Parathyroid adenoma (tissue), 2 donors: ENCODE data around the gene ALPI.

ENCODE experiments used
- H2AFZ ChIP-seq: fragments of 300-600 bp; sonication (generic); one replicate; pipeline ENCODE4 v1.7.0; 2017; ENCODE audit warnings: antibody characterized with exemption, mild to moderate bottlenecking
- H3K27ac ChIP-seq: fragments of 300-600 bp; sonication (generic); one replicate; pipeline ENCODE4 v1.7.0; 2017
- H3K27me3 ChIP-seq: fragments of 300-600 bp; sonication (generic); one replicate; pipeline ENCODE4 v1.7.0; 2017; ENCODE audit warnings: low read length; ENCODE audit not compliant: control insufficient read depth, insufficient read depth
- H3K36me3 ChIP-seq: fragments of 300-600 bp; sonication (generic); one replicate; pipeline ENCODE4 v1.7.0; 2017; ENCODE audit warnings: low read length; ENCODE audit not compliant: control insufficient read depth, insufficient read depth
- H3K4me1 ChIP-seq: fragments of 300-600 bp; sonication (generic); one replicate; pipeline ENCODE4 v1.7.0; 2017; ENCODE audit warnings: control low read depth
- H3K4me2 ChIP-seq: fragments of 300-600 bp; sonication (generic); one replicate; pipeline ENCODE4 v1.7.0; 2017; ENCODE audit warnings: low read length
- H3K4me3 ChIP-seq: fragments of 300-600 bp; sonication (generic); one replicate; pipeline ENCODE4 v1.7.0; 2017; ENCODE audit warnings: low read depth, low read length
- H3K79me2 ChIP-seq: fragments of 300-600 bp; sonication (generic); one replicate; pipeline ENCODE4 v1.7.0; 2017; ENCODE audit warnings: control low read depth
- H3K9ac ChIP-seq: fragments of 300-600 bp; sonication (generic); one replicate; pipeline ENCODE4 v1.7.0; 2017; ENCODE audit warnings: mild to moderate bottlenecking
- H3K9me3 ChIP-seq: fragments of 300-600 bp; sonication (generic); one replicate; pipeline ENCODE4 v1.7.0; 2017; ENCODE audit warnings: low read length; ENCODE audit not compliant: control insufficient read depth
- CTCF ChIP-seq: fragments of 300-600 bp; sonication (generic); IDR thresholded peaks from one replicate; pipeline ENCODE4 v1.7.0; 2017; ENCODE audit warnings: antibody characterized with exemption, mild to moderate bottlenecking
- donor health status: primary hyperparathyroidism.

ALPI gene

GRCh38 chr2:232415736-232416520, 40.0 kb upstream of the ALPI start:
- peaks cover 4% of the 10 kb centered on the region for H3K4me1 ChIP-seq
- no peak overlapping the region for H3K4me2 ChIP-seq
- H3K36me3 ChIP-seq: no peaks in the 10 kb centered on the region
- TF ChIP-seq CTCF: no peak
- H3K4me3 ChIP-seq: no peak overlapping the region
- no peaks in the 10 kb centered on the region for H3K9me3 ChIP-seq
- H3K79me2 ChIP-seq: no peaks in the 10 kb centered on the region
- H2AFZ ChIP-seq: no peak overlapping the region
- H3K27ac ChIP-seq: no peak overlapping the region
- H3K27me3 ChIP-seq: peaks cover 2% of the 10 kb centered on the region
- no peak overlapping the region for H3K9ac ChIP-seq

- TF ChIP-seq CTCF: no peak
- no peak overlapping the region for H3K4me2 ChIP-seq
- no peak overlapping the region for H3K4me3 ChIP-seq
- H2AFZ ChIP-seq: no peak overlapping the region
- H3K27me3 ChIP-seq: peaks cover 2% of the 10 kb centered on the region
- H3K9ac ChIP-seq: no peak overlapping the region
- H3K79me2 ChIP-seq: no peaks in the 10 kb centered on the region
- H3K4me1 ChIP-seq: peaks cover 4% of the 10 kb centered on the region
- H3K9me3 ChIP-seq: no peaks in the 10 kb centered on the region
- H3K36me3 ChIP-seq: no peaks in the 10 kb centered on the region
- no peak overlapping the region for H3K27ac ChIP-seq
These were observed 39.2 kb upstream of the ALPI start for GRCh38 chr2:232416521-232417470.

GRCh38 chr2:232417489-232417888, 38.5 kb upstream of the ALPI start:
- H3K4me2 ChIP-seq: no peak overlapping the region
- H3K9ac ChIP-seq: no peak overlapping the region
- H2AFZ ChIP-seq: no peak overlapping the region
- H3K9me3 ChIP-seq: no peaks in the 10 kb centered on the region
- no peaks in the 10 kb centered on the region for H3K79me2 ChIP-seq
- H3K27me3 ChIP-seq: peaks cover 2% of the 10 kb centered on the region
- no peak for TF ChIP-seq CTCF
- no peak overlapping the region for H3K27ac ChIP-seq
- peaks cover 4% of the 10 kb centered on the region for H3K4me1 ChIP-seq
- H3K4me3 ChIP-seq: no peak overlapping the region
- no peaks in the 10 kb centered on the region for H3K36me3 ChIP-seq

GRCh38 chr2:232418056-232418455, 37.9 kb upstream of the ALPI start:
- H3K4me1 ChIP-seq: peaks cover 4% of the 10 kb centered on the region
- peaks cover 2% of the 10 kb centered on the region for H3K27me3 ChIP-seq
- H3K4me2 ChIP-seq: no peak overlapping the region
- H3K79me2 ChIP-seq: no peaks in the 10 kb centered on the region
- H3K4me3 ChIP-seq: no peak overlapping the region
- no peak overlapping the region for H2AFZ ChIP-seq
- no peak for TF ChIP-seq CTCF
- no peaks in the 10 kb centered on the region for H3K9me3 ChIP-seq
- H3K27ac ChIP-seq: no peak overlapping the region
- H3K9ac ChIP-seq: no peak overlapping the region
- no peaks in the 10 kb centered on the region for H3K36me3 ChIP-seq
